Measurements from ENCODE around the gene RNF13.

DNA sequence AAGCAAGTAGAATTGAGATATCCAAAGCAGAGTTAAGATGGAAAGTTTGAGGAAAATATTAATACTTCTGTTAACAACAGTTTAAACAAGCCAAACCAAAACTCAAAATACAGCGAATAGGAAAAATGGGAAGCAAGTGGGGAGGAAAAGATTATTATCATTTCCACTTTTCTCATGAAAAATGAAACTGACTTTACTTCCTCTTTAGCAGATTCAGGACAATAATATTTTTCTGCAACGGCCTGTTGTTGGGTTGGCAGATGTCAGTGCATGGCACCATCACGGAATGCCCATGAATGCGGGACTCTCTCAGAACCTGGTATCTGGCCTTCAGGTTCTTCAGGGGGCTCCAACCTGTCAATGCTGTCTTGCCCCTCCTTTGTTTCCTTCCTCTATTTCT lies 31.8 kb upstream of the RNF13 start:
- TF ChIP-seq CTCF (IDR thresholded peaks at IDR 0.05) (no peak), POLR2A (IDR thresholded peaks at IDR 0.05) (no peak)
